Activated T-helper 1 cell treated with anti-CD3 and anti-CD28 coated beads, Interleukin-12 subunit alpha, Interleukin-12 subunit beta, Interleukin-2, Interleukin-4 antibody, amounts not matched to agents 30 ng/mL and 10 ng/mL and 1 ng/mL, durations not matched to agents 14 hours and 24 hours and 36 hours (primary cell): ENCODE measurements around the gene THY1. TPM values are rescaled to one million over a fixed set of nuclear protein-coding genes. Genes with fewer than 3 reads are reported as not detected.

Experiments used
- DNase-seq: peaks from one replicate; pipeline ENCODE4 v3.0.0; 2021; ENCODE audit warnings: low spot score
- H3K27ac Mint-ChIP-seq: one replicate; pipeline ENCODE4 v1.8.0; 2021; ENCODE audit warnings: mild to moderate bottlenecking, mixed read lengths
- H3K27me3 Mint-ChIP-seq: one replicate; pipeline ENCODE4 v1.8.0; 2022; ENCODE audit warnings: mild to moderate bottlenecking, moderate library complexity, mixed read lengths; ENCODE audit not compliant: insufficient read depth
- H3K36me3 Mint-ChIP-seq: one replicate; pipeline ENCODE4 v1.8.0; 2021; ENCODE audit warnings: low read depth, mixed read lengths
- H3K4me1 Mint-ChIP-seq: one replicate; pipeline ENCODE4 v1.8.0; 2021; ENCODE audit warnings: low read depth, mixed read lengths
- H3K4me3 Mint-ChIP-seq: one replicate; pipeline ENCODE4 v1.8.0; 2021; ENCODE audit warnings: mild to moderate bottlenecking, moderate library complexity, mixed read lengths
- H3K9me3 Mint-ChIP-seq: one replicate; pipeline ENCODE4 v1.8.0; 2021; ENCODE audit warnings: mixed read lengths
- intact Hi-C: fragments of 100-400 bp; cut with micrococcal nuclease; formaldehyde crosslinking; loops from one replicate; pipeline ENCODE4 v1.15.1; 2024
- total RNA-seq: library from RNA; stranded (reverse); gene quantifications from 2 replicates; pipeline ENCODE4 v1.2.3, GENCODE V29; 2022

THY1 gene
- total RNA-seq, 1 donor from 2014 or later = 0.83 TPM

GRCh38 chr11:119436093-119436492 is 13.1 kb upstream of the THY1 start:
- H3K4me3 Mint-ChIP-seq = no peak overlapping the region
- no peak for DNase-seq
- intact Hi-C loops = no loop called here
- no peak overlapping the region for H3K27ac Mint-ChIP-seq
- peaks cover 5% of the 10 kb centered on the region for H3K4me1 Mint-ChIP-seq
- no peaks in the 10 kb centered on the region for H3K36me3 Mint-ChIP-seq
- peaks cover 15% of the 10 kb centered on the region for H3K27me3 Mint-ChIP-seq
- no peaks in the 10 kb centered on the region for H3K9me3 Mint-ChIP-seq

GRCh38 chr11:119434591-119435330 is 11.8 kb upstream of the THY1 start:
- H3K27me3 Mint-ChIP-seq = peaks cover 12% of the 10 kb centered on the region

GRCh38 chr11:119433358-119433725 is 10.4 kb upstream of the THY1 start:
- Mint-ChIP-seq H3K4me1 (no peaks in the 10 kb centered on the region), H3K36me3 (no peaks in the 10 kb centered on the region), H3K9me3 (no peaks in the 10 kb centered on the region), H3K27me3 (peaks cover 6% of the 10 kb centered on the region), H3K4me3 (no peak overlapping the region), H3K27ac (no peak overlapping the region)
- intact Hi-C loops = no loop called here
- no peak for DNase-seq

More at GRCh38 chr11:119434591-119435330, 11.8 kb upstream of the THY1 start:
- no peaks in the 10 kb centered on the region for H3K36me3 Mint-ChIP-seq
- H3K4me1 Mint-ChIP-seq = no peaks in the 10 kb centered on the region
- H3K9me3 Mint-ChIP-seq = no peaks in the 10 kb centered on the region
- intact Hi-C loops = no loop called here
- no peak overlapping the region for H3K4me3 Mint-ChIP-seq
- H3K27ac Mint-ChIP-seq = no peak overlapping the region
- DNase-seq = no peak

- intact Hi-C loops = no loop called here
- Mint-ChIP-seq H3K27ac (no peak overlapping the region), H3K4me3 (no peak overlapping the region), H3K4me1 (no peaks in the 10 kb centered on the region), H3K9me3 (no peaks in the 10 kb centered on the region), H3K36me3 (no peaks in the 10 kb centered on the region), H3K27me3 (peaks cover 6% of the 10 kb centered on the region)
- no peak for DNase-seq
Observed at GRCh38 chr11:119432484-119433357, 9.7 kb upstream of the THY1 start.

- Mint-ChIP-seq H3K9me3 (no peaks in the 10 kb centered on the region), H3K27ac (no peak overlapping the region), H3K4me3 (no peak overlapping the region), H3K4me1 (no peaks in the 10 kb centered on the region), H3K27me3 (peaks cover 6% of the 10 kb centered on the region), H3K36me3 (no peaks in the 10 kb centered on the region)
- DNase-seq = no peak
- intact Hi-C loops = no loop called here
Observed at GRCh38 chr11:119431523-119431922, 8.6 kb upstream of the THY1 start.

- Mint-ChIP-seq H3K27ac (no peak overlapping the region), H3K36me3 (no peaks in the 10 kb centered on the region), H3K4me1 (peaks cover 5% of the 10 kb centered on the region), H3K9me3 (no peaks in the 10 kb centered on the region), H3K27me3 (peaks cover 29% of the 10 kb centered on the region), H3K4me3 (no peak overlapping the region)
- intact Hi-C loops = no loop called here
- no peak for DNase-seq
Observed at GRCh38 chr11:119427279-119427678, 4.3 kb upstream of the THY1 start.

GRCh38 chr11:119426142-119426541 is 3.2 kb upstream of the THY1 start:
- no peak for DNase-seq
- Mint-ChIP-seq H3K27me3 (peaks cover 39% of the 10 kb centered on the region), H3K36me3 (no peaks in the 10 kb centered on the region), H3K27ac (no peak overlapping the region), H3K9me3 (no peaks in the 10 kb centered on the region), H3K4me1 (peaks cover 5% of the 10 kb centered on the region), H3K4me3 (no peak overlapping the region)
- intact Hi-C loops = no loop called here

- intact Hi-C loops = no loop called here
- H3K4me3 Mint-ChIP-seq = no peak overlapping the region
- H3K27ac Mint-ChIP-seq = no peak overlapping the region
- H3K36me3 Mint-ChIP-seq = no peaks in the 10 kb centered on the region
- DNase-seq = no peak
- H3K4me1 Mint-ChIP-seq = peaks cover 5% of the 10 kb centered on the region
- no peaks in the 10 kb centered on the region for H3K9me3 Mint-ChIP-seq
- H3K27me3 Mint-ChIP-seq = peaks cover 39% of the 10 kb centered on the region
Observed at GRCh38 chr11:119424775-119425174, 1.8 kb upstream of the THY1 start.

- Mint-ChIP-seq H3K9me3 (no peaks in the 10 kb centered on the region), H3K27me3 (peaks cover 39% of the 10 kb centered on the region), H3K27ac (no peak overlapping the region), H3K4me3 (no peak overlapping the region), H3K4me1 (peaks cover 5% of the 10 kb centered on the region), H3K36me3 (no peaks in the 10 kb centered on the region)
- intact Hi-C loops = no loop called here
- DNase-seq = no peak
Observed at GRCh38 chr11:119424276-119424675, 1.3 kb upstream of the THY1 start.

GRCh38 chr11:119423509-119424254 is 710 bp upstream of the THY1 start:
- H3K4me3 Mint-ChIP-seq = peak overlapping the region; percentile 39
- DNase-seq = no peak
- no peaks in the 10 kb centered on the region for H3K36me3 Mint-ChIP-seq
- peaks cover 5% of the 10 kb centered on the region for H3K4me1 Mint-ChIP-seq
- no peak overlapping the region for H3K27ac Mint-ChIP-seq
- H3K9me3 Mint-ChIP-seq = no peaks in the 10 kb centered on the region
- intact Hi-C loops = no loop called here
- H3K27me3 Mint-ChIP-seq = peaks cover 39% of the 10 kb centered on the region

GRCh38 chr11:119421941-119422808 is 797 bp downstream of the THY1 start:
- Mint-ChIP-seq H3K4me1 (peaks cover 5% of the 10 kb centered on the region), H3K9me3 (no peaks in the 10 kb centered on the region), H3K36me3 (no peaks in the 10 kb centered on the region), H3K4me3 (peak overlapping the region; percentile 32), H3K27ac (no peak overlapping the region), H3K27me3 (peaks cover 39% of the 10 kb centered on the region)
- no peak for DNase-seq
- intact Hi-C loops = no loop called here

GRCh38 chr11:119421351-119421750 is 1.6 kb downstream of the THY1 start:
- no peak for DNase-seq
- no peak overlapping the region for H3K27ac Mint-ChIP-seq
- no peaks in the 10 kb centered on the region for H3K36me3 Mint-ChIP-seq
- peaks cover 4% of the 10 kb centered on the region for H3K4me1 Mint-ChIP-seq
- H3K9me3 Mint-ChIP-seq = no peaks in the 10 kb centered on the region
- peak overlapping the region; percentile 32 for H3K4me3 Mint-ChIP-seq
- intact Hi-C loops = no loop called here
- peaks cover 39% of the 10 kb centered on the region for H3K27me3 Mint-ChIP-seq
